Esophagus squamous epithelium (tissue), 4 donors: Measurements from ENCODE around the gene CPPED1.

ENCODE experiments used
- CTCF ChIP-seq, 6 experiments: fragments of 450-650 bp in 4 of 6; fragments of 200-600 bp in 2 of 6; sonication (generic) in 2 of 6; IDR thresholded peaks; one replicate each; pipeline ENCODE4 v1.5.1; 2016 to 2019; ENCODE audit warnings: antibody characterized with exemption in 6 of 6, mild to moderate bottlenecking in 4 of 6, moderate library complexity in 4 of 6
- POLR2A ChIP-seq, 4 donors: fragments of 450-650 bp; IDR thresholded peaks; one replicate each; pipeline ENCODE4 v1.6.1; 2017; ENCODE audit warnings: antibody characterized with exemption in 4 of 4, mild to moderate bottlenecking in 4 of 4, moderate library complexity in 3 of 4

- TF ChIP-seq CTCF (IDR thresholded peaks at IDR 0.05), result no peak
- no peak for TF ChIP-seq POLR2A (IDR thresholded peaks at IDR 0.05)
Measured at GRCh38 chr16:12805066-12805465, 1.4 kb upstream of the CPPED1 start.
